Kasumi-1 (cell line): Measurements from ENCODE around the gene C11orf91.
"Not testable (repeated sequence)": the region's sequence is repeated elsewhere in the genome, so short reads cannot be mapped to it uniquely, and the experiment has no call there.

Experiments used
- DNase-seq, 2 experiments: peaks; one replicate each; lab custom pipeline; 2025; lab: John Stamatoyannopoulos, UW

C11orf91 gene

DNA sequence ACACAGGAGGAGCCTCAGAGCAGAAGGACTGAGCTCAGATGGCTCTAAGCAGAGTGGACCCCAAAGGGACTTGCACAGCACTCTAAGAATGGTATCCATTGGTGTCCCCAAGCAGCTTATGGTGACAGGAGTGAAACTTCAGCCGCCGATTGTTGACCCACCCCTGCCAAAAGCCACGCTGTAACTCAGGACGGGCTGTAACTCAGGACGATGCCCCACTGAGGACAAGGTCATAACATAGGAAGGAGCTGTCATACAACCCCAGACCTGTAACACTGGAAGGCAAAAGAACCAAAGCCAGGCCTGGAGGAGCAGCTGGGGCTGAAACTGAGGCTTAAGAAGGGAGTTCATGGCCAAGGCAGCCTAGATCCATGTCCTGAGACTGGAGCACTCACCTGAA lies 21.4 kb upstream of the C11orf91 start:
- DNase-seq = no peak

- peak in 1 of 2 experiments; percentile 7 for DNase-seq
Measured at GRCh38 chr11:33721426-33721825, 20.8 kb upstream of the C11orf91 start.

DNA sequence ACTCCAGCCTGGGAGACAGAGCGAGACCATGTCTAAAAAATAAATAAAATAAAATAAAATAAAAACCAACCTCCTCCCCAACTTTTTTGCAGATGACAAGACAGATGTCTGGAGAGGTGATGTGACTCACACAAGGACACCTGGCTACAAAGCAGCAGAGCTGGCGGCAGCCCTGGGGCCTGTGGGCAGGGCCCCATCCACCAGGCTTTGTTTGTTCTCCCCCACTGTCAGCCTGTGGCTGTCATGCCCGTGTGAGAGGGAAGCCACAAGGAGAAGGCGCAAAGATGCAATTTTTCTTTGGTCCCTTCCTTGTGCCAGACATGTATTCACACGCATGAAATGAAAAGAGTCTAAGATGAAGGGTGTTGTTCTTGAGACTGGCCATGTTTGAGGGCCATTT lies 19.0 kb upstream of the C11orf91 start:
- no peak for DNase-seq

- no peak for DNase-seq
Measured at GRCh38 chr11:33718440-33718839, 17.8 kb upstream of the C11orf91 start.

DNA sequence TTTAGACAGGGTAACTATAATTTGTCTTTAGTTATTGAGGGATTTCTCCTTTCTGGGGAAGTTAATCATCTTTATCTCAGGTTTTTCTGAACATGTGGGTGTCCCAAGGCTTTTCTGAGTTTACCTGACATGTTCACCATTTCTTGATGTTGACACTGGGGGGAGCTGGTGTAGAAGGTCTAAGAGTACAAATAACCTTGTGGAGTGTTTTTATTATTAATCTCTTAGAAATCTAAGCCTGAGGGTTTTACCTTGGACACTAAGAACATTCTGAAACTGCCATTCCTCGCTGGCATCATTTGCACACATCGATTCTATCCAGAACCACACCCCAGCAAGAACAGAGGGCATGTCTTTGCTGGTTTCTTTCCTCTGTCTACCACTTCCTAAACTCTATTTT lies 15.6 kb upstream of the C11orf91 start:
- DNase-seq = peak; percentile 39 to 47

- no peak for DNase-seq
Measured at GRCh38 chr11:33713856-33714398, 13.3 kb upstream of the C11orf91 start.

DNA sequence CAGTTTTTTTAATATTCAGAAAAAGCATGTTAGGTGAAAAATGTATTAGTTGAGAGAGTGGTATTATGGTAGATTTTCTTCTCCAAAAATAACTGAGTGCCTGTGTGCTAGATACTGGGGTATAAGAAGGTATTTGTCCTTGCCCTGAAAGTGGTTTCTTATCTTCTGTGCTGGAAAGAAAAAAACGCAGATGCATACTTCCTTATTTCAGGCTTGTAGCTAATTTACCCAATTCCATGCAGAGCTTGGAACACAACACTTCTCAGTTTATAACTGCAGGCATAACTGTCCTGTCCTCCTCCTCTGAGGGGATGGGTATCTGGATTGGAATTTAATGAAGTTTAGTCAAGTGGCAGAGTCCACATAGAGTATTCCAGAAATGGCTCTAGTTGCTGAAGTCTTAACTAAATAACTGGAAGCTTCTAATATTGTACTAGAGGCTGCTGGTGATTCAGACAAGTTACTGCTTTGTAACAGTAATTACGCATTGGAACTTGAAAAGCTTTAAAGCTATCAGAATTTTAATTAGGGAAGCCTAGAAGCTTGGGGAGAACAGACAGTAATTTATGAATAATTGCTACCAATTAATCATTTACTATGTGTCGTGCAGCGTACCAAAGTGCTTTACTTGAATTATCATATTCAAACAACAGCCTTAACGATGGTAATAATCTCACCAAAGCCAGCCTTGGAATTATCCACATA lies 12.7 kb upstream of the C11orf91 start:
- peak; percentile 10 to 13 for DNase-seq

DNA sequence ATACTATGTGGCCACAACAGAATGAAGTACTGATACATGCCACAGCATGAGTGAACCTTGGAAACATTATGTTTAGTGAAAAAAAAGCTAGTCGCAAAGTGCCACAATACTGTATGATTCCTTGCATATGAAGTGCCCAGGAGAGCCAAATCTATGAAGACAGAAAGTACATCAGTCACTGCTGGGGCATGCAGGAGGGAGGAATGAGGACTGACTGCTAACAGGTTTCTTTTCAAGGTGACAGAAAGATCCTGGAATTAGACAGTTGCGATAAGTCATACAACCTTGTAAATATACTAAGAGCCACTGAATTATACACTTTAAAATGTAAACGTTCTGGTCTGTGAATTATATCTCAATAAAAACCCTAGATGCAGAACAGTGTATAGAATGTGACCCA lies 11.8 kb upstream of the C11orf91 start:
- DNase-seq = no peak

DNA sequence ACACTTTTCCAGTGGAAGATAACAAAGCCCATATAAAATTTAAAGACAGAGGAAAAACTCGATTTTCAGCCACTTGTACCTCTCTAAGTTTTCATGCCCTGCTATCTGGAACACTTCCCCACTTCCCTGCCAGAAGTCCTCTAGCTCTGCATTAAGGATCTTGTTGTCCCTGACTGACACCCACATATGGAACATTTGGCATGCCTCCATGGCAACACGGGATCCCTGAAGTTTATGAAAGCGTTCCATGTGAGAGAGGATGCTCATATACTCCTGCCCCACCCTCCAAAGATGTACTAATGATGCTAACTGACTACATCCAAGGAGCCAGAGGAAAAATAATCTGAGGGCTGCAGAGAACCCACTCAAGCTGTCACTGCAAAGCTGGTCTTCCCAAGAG lies 8.8 kb upstream of the C11orf91 start:
- DNase-seq = no peak

GRCh38 chr11:33708985-33709384 lies 8.4 kb upstream of the C11orf91 start:
- DNase-seq = no peak

GRCh38 chr11:33707831-33708230 lies 7.2 kb upstream of the C11orf91 start:
- DNase-seq = not testable (repeated sequence)

- no peak for DNase-seq
Measured at GRCh38 chr11:33706966-33707365, 6.3 kb upstream of the C11orf91 start.

GRCh38 chr11:33706546-33706945 lies 5.9 kb upstream of the C11orf91 start:
- no peak for DNase-seq

DNA sequence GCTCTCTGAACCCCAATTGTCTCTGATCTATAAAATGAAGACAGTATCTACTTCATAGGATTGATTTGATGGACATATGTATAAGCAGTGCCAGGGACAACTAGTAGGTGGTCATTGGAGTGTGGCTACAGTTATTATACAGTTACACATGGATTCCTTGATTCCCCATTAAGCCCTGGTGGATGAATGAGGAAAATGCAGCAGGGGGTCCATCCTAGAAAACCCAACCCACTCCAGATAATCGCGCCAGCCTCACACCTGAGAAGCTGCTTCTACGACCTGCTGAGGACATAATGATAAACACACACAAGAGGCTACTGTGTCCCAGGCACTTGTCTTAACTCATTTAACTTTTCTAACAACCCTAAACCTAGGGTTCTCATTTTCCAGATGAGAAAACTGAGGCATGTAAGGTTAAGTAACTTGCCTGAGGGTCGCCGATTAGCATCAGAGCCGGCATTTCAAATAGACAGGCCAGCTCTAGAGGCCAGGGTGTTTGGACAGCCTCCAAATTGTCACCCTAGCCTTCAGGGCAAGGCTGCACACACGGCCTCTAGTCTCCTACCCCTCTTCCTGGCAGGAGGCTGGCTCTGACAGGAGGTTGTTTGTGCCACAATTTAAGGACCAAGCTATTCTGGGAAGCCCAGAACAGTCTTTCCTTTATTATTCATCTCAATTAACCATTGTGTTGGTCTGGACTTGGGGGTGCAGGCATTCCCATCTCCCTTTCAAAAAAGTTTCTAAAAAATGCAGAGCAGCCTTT lies 3.8 kb upstream of the C11orf91 start:
- no peak for DNase-seq

DNA sequence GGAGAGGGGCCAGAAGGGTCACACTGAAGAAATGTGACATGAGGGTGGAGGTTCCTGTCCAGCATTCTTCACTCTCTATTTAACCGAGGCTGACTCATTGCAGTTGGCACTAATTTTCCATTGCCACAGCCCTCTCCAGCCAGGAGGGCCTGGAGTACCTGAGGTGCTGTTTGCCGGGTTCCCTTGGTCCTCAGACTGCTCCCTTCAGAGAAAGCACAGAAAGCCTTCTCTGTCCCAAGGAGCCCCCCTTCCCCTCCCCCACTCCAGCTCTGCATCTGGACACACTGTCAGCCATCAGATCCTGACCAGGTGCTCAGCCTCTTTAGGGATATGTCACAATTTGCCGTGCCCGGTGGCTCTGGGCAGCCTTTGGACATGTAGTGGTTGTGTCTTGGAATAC lies 3.2 kb upstream of the C11orf91 start:
- DNase-seq = no peak

DNA sequence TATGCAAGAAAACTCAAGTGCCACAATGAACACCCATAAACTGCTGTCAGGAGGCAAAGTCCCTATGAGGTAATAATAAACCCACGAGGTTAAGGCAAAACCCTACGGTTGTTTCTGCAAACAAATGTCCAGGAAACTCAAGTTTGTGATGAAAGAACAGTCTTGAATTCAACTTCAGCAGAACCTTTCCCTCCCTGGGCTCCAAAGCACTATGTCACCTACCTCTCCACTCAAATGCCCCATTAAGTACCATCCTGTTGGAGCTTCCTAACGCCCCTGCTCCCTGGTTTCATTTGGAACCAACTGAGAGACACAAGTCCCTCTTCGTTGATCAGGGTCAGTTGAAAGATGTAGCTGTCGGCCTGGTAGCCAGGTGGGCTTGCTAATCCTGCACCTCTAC lies 2.6 kb upstream of the C11orf91 start:
- no peak for DNase-seq

DNA sequence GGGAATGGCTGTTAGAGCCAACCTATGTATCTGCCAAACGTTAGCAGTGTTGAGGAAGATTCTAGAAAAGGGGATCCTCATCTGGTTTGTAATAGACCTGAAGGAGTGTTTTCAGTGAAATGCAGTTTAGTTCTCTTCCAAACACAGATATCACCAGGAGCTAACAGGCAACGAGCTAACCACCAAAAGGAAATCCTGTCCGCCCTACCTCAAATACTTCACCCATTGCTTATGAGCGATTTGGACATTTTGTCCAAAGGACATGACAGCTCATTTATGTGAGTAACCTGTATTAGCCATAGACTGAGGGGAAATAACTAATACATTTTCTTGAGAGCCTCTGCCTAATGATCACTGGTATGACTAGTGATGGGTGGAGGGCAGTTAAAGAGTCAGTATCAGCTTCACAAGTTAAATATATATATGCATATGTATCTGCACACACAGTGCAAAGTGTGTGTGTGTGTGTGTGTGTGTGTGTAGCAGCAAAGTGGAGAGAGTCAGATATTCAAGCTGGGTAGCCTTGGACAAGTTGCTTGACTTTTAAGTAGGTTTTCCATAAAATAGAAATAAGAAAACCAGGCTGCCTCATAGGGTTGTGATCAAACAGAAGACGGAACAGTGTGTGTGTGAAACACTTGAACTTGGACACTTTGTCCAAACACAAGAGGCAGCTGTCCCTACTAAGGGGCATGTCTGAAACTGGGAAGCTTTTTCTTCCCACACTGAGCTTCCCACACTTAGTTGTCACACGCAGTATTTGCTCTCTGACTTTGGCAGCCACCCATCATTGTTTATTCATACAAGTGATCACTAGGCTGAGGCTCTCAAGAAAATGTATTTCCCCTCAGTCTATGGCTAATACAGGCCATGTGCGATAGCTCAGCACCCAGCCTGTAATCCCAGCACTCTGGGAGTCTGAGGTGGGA lies 940 bp upstream of the C11orf91 start:
- DNase-seq = no peak

GRCh38 chr11:33700063-33700501 lies 544 bp downstream of the C11orf91 start:
- no peak for DNase-seq

DNA sequence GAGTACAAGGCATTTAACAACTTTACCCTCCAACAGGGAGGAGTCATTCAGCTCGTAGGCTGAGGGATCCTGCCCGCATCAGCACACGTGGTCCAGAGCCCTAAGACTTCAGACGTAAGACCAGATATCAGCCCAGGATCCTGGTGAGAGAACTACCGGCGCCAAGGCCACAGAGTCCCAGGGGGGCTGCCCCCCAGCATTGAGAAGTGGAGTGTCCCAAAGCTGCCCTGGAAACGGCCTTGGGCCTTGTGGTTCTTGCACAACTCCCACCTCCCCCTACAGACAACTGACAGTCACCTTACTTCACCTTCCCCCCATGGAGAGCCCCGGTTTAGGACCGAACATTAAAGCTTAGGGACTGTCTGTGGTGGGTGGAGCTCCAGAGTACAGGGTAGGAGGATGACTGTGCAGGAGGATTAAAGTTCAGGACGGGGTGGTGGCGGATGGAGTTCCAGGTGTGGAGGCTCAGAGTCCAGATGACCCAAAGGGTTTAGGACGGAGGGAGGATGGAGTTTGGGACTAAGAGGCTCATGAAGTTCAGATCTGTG lies 1.0 kb downstream of the C11orf91 start:
- DNase-seq = no peak

DNA sequence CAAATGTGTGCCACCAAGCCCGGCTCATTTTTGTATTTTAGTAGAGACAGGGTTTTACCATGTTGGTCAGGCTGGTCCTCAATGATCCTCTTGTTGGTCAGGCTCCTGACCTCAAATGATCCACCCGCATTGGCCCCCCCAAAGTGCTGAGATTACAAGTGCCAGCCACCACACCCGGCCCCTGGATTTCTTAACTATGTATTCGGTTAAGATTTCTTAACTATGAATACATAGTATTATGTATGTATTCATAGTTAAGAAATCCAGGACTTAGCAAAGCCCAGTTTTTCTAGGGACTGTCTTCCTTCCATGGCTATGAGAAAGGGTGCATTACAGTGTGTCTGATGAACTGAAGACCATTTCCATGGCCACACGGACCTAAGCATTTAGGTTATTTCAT lies 1.7 kb downstream of the C11orf91 start:
- DNase-seq = no peak

- DNase-seq = no peak
Measured at GRCh38 chr11:33697997-33698396, 2.6 kb downstream of the C11orf91 start.
